ENCODE data around the gene CCNA2.

- TF ChIP-seq, protein P1, sequence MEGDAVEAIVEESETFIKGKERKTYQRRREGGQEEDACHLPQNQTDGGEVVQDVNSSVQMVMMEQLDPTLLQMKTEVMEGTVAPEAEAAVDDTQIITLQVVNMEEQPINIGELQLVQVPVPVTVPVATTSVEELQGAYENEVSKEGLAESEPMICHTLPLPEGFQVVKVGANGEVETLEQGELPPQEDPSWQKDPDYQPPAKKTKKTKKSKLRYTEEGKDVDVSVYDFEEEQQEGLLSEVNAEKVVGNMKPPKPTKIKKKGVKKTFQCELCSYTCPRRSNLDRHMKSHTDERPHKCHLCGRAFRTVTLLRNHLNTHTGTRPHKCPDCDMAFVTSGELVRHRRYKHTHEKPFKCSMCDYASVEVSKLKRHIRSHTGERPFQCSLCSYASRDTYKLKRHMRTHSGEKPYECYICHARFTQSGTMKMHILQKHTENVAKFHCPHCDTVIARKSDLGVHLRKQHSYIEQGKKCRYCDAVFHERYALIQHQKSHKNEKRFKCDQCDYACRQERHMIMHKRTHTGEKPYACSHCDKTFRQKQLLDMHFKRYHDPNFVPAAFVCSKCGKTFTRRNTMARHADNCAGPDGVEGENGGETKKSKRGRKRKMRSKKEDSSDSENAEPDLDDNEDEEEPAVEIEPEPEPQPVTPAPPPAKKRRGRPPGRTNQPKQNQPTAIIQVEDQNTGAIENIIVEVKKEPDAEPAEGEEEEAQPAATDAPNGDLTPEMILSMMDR (conservative IDR thresholded peaks at IDR 0.05; ENCODE audit: low read depth, low read length) = no peak
- no peak for TF ChIP-seq EZH2 (IDR thresholded peaks at IDR 0.05; ENCODE audit: borderline replicate concordance, low read depth, low read length, poor library complexity, severe bottlenecking)
Observed at GRCh38 chr4:121786221-121786620, 37.5 kb downstream of the CCNA2 start.

All from A673 (cell line).